ENCODE measurements around the gene PDIA5.

PDIA5 gene

DNA sequence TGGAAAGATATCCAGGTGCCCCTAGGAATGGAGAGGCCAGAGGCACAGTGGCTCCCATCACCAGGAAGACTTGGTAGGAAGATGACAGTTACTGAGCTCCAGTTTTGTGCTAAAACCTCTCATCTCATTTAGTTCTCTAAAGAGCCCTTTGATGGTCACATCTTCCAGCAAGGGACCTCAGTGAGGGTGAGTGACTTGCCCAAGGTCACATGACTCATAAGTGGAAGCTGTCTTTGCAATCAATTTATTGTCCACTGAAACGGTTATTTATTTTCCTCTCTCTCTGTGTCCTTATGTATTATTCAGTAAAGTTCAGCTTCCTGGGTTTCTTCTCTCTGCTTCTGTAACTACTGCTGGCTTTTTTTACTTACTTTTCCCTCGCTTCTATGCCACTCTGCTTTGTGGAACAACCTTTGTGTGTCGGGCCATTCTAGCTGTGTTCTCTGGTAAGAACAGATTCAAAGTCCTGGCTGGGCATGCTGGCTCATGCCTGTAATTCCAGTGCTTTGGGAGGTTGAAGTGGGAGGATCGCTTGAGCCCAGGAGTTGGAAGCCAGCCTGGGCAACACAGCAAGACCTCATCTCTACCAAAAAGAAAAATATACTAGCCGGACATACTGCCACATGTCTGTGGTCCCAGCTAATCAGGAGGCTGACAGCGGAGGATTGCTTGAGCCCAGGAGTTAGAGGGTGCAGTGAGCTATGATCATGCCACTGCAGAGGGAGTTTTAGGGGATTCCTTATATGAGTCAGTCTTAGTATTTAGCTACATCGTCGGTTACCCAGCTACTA is 55.9 kb downstream of the PDIA5 start:
- no peak for DNase-seq

GRCh38 chr3:123123716-123124616 is 57.1 kb downstream of the PDIA5 start:
- no peak for DNase-seq

GRCh38 chr3:123124971-123125370 is 58.1 kb downstream of the PDIA5 start:
- no peak for DNase-seq

- DNase-seq = no peak
Measured at GRCh38 chr3:123126031-123126430, 59.2 kb downstream of the PDIA5 start.

- DNase-seq = no peak
Measured at GRCh38 chr3:123126653-123127052, 59.8 kb downstream of the PDIA5 start.

DNA sequence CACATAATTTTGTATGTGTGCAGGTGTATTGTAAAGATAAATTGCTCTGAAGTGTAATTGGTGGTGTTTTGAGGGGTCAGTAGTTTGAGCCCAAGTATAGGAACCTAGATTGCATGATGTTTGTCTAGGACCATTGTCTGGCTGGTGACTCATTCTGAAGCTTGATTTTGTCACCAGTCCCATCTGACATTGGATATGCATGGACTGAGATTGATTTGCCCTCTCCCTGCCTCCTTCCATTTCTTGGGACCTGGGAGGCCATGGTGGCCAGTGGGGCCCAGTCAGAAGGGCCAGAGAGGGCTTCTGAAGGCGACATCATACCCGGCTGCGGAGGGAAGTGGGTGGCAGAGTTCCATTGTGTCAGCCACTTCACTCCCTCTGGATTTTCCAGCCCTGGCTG is 62.3 kb downstream of the PDIA5 start:
- no peak for DNase-seq

GRCh38 chr3:123129532-123129931 is 62.7 kb downstream of the PDIA5 start:
- DNase-seq = no peak

GRCh38 chr3:123130079-123130750 is 63.4 kb downstream of the PDIA5 start:
- DNase-seq = no peak

DNA sequence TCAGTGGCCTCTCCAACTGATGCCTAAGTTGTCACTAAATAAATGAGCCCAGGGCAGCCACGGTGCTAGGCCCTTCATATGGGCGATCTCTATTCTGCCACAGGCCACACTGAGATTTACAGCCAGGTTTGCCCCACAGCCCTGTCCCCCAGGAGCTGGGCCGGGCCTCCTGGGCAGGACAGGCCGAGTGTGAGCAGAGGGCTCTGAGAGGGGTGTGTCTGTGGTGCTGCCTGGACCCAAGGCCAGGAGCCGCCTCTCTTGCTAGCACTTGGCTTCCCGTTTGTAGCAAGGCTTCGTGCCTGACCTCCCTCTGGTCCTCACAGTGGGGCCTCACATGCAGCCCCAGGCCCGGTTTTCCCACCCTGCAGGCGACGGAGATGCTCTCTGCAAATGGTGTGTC is 67.8 kb downstream of the PDIA5 start:
- DNase-seq = no peak

DNA sequence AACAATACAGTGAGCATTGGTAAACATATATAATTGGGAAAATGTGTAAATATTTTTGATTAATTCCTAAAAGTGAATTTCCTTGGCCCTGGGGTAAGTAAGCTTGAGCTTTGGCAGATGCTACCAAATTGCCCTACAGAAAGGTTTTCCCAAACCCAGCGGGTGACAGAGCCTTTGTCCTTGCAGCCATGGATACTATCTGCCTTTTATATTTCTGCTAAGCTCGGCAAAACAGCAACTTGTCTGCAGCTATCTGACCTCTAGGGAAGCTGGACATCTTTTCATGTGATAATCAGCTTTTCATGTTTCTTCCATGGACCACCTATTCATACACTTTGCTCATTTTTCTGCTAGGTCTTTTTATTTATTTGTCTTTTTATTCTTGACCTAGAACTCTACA is 70.2 kb downstream of the PDIA5 start:
- DNase-seq = no peak

DNA sequence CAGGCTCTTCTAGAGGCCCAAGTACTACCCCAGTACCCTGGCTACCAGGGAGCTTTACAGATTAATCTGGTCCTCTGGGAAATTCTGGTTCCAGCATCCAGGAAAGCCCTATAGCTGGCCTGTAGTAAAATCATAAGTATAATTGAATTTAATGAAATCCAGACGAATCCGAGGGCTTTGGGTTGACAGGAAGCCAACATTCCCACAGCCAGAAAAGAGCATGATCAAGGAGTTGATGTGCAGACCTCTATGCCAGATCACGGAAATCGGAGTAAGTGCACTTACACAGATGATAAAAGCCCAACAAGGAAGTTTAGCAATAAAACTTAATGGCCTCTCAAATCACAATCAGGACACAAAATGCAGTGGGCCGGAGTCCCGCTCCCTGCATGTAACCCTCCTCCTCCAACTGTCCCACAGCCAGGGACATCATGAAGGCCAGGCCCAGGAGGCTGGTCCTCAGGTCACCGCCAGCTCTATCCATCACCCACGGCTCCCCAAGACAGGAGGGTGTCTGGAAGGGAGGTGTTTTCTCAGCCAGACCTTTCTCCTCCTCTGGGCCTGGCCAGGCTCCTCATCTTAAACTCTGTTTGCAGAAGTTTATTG is 72.1 kb downstream of the PDIA5 start:
- DNase-seq = no peak

DNA sequence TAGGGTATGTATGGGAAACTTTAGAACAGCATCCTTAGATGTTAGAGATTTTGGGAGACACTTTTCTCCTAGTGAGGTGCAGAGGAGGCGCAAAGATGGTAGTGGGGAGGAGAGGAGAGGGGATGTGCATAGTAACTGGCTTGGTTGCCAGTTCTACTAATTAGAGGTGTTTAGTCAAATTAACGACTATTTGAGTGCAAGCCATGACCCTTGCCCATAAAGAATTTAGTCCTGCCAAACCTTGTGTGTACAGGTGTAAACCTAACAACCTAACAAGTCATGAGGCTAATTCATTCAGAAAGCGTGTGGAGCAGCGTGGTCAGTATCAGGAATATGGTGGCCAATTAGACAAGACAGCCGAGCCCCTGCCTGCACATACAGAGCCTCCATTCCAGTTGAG is 72.7 kb downstream of the PDIA5 start:
- DNase-seq = no peak

DNA sequence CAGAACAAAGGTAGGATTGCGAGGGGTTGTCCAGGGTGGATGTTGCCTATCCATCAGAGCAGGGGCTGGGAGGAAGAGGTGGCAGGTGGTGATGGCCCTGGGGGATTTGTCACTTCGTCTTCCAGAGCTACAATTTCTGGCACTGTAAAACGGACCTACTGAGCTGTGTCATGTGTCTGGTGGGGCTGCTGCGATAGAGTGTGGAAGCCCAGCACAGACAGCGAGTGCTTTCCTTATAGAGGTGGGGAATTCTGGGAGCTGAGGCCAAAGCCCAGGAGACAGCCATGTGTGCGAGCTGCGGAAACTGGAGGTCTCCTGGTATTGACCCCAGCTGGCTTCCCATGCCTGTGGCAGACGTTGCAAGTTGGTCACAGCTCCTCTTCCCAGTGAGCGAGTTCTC is 73.7 kb downstream of the PDIA5 start:
- DNase-seq = no peak

DNA sequence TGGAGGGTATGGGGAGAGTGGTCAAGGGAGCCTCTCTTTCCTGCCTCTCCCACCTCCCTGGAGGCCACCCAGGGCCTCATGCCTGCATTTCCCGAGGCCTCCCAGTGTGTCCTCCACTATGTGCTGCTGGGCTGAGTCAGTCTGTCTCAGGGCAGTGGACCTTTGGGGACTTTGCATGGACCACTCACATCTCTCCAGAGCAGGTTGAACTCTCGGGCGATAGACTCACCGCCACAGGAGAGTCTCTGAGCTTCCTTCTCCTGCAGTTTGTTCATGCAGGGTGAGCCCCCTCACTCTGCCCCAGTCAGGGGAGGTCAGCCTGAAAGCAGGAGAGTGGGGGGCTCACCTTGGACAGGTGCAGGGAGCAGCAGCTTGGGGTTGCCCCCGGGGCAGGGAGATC is 74.5 kb downstream of the PDIA5 start:
- no peak for DNase-seq

DNA sequence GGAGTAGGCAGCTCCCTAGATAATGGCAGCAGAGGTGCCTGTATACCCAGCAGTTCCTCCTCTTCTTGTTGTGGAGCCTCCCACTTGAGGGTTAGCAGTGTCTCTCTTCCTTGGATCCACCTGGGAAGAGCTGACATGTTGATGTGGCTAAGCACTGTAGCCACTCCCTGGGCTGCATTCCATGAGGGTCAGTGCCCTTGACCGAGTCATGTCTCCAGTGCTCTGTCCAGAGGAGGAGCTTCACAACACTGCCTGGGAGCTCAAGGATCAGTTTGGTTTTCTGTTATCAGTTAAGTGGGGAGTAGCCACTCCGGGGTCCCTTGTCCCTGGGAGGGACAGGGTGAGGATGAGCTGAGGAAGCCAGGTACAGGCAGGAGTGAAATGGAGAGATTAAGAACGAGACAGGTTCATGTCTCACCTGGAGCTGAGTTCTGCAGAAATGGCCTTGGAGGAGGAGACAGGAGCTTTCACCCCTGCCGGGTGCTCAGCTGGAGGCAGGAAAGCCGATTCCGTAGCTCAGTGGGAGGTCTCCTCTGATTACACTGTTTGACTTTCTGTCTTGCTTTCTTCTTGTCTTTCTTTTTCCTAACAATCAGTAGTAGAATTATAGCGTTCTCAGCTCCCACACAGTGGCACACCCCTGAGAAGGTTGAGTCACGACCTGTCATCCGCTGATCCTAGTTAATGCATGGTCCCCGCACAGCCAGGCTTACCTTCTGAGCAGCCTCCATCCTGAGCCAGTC is 77.0 kb downstream of the PDIA5 start:
- DNase-seq = no peak

DNA sequence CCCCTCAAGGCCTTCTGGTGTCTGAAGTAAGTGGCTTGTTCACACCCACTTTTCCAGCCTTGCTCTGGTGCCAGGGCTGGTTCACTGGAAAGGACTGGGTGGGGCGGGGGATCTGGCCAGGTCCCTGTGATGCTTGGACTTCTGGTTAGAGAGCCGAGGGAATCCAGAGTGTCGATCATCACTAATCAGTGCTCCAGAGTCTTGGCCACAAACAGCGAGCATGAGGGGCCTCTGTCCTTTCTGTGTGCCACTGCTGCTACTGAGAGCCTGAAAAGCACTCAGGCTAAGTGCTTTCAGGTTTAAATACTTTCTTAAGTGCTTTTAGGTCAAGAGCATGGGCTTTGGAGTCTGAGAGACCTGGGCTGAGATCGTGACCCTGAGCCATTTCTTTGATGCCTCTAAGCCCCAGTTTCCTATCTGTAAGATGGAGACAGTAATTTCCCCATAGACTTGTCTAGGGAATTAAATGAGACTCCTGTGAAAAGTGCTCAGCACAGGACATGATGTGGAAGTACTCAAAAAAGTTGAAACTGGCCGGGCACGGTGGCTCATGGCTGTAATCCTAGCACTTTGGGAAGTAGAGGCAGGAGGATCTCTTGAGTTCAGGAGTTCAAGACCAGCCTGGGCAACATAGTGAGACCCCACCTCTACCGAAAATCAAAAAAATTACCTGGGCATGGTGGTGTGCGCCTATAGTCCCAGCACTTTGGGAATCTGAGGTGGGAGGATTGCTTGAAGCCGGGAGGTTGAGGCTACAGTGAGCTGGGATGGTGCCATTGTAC is 81.1 kb downstream of the PDIA5 start:
- DNase-seq = no peak

DNA sequence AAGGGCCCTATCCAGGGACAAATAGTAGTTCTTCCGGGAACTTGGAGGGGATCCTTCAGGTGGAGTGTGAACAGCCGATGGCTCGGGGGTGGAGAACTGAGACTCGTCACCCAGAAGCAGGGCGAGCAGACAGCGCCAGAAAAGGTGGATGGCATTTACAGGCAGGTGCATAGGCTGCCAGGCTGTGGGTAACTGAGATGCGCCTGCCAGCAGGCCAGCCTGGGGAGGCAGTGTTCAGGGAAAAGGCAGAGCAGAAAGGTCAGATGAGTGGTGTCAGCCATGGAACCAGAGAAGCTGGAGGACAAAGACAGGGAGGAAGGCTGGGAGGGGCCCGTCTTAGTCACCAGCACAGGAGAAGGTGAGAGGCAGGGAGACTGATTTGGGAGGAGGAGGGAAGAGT is 81.9 kb downstream of the PDIA5 start:
- no peak for DNase-seq

- no peak for DNase-seq
Measured at GRCh38 chr3:123149525-123149924, 82.7 kb downstream of the PDIA5 start.

GRCh38 chr3:123150449-123151215 is 83.8 kb downstream of the PDIA5 start:
- no peak for DNase-seq

- no peak for DNase-seq
Measured at GRCh38 chr3:123151251-123151705, 84.5 kb downstream of the PDIA5 start.

Measured in bone marrow (tissue), 2 donors.